B cell (primary cell): ENCODE measurements around the gene NTM. TPM values are rescaled to one million over a fixed set of nuclear protein-coding genes. Genes with fewer than 3 reads are reported as not detected.

Source experiments
- ATAC-seq: fragments of 200-7000 bp; cut with Tn5 transposase; one replicate; pipeline ENCODE4 v1.10.0; 2021; ENCODE audit warnings: low read depth, mild to moderate bottlenecking, moderate number of reproducible peaks, moderate library complexity
- CTCF ChIA-PET: fragments of 350-600 bp; sonication (Branson Sonifier 250); formaldehyde crosslinking; loops from one replicate; lab custom pipeline; 2021; ENCODE audit warnings: antibody characterized with exemption, inconsistent platforms; lab: Charles Lee
- POLR2A ChIA-PET: fragments of 350-600 bp; sonication (Branson Sonifier 250); formaldehyde crosslinking; loops from one replicate; lab custom pipeline; 2021; ENCODE audit warnings: antibody characterized with exemption; lab: Charles Lee
- DNase-seq: peaks from one replicate; pipeline ENCODE4 v3.0.0; 2013
- H2AFZ ChIP-seq: 2 replicates; pipeline ENCODE4 v1.6.1; 2012; ENCODE audit warnings: mild to moderate bottlenecking, low read depth, low read length; ENCODE audit not compliant: insufficient read depth, poor library complexity, severe bottlenecking
- H3K27ac ChIP-seq, 2 donors: 1 replicate in 1 of 2; 2 replicates in 1 of 2; pipeline ENCODE4 v1.5.1; 2012 to 2013; ENCODE audit warnings: low read length in 2 of 2, mild to moderate bottlenecking in 2 of 2, moderate library complexity in 1 of 2
- H3K27me3 ChIP-seq, 4 experiments: fragments of 200-600 bp in 1 of 4; sonication (generic) in 1 of 4; replicated peaks in 1 of 4; 1 replicate in 2 of 4; 2 replicates in 2 of 4; pipeline versions ENCODE4 v1.6.1 to v1.7.0; 2013 to 2016; ENCODE audit warnings: low read length in 3 of 4, mild to moderate bottlenecking in 2 of 4, mixed read lengths in 1 of 4, moderate library complexity in 1 of 4; ENCODE audit not compliant: insufficient read depth in 4 of 4, control insufficient read depth in 3 of 4; ENCODE audit errors: control extremely low read depth in 1 of 4
- H3K36me3 ChIP-seq, 2 experiments: replicated peaks in 1 of 2; 1 replicate in 1 of 2; 2 replicates in 1 of 2; pipeline versions ENCODE4 v1.6.1 to v1.7.1; 2013; ENCODE audit warnings: low read length in 1 of 2; ENCODE audit not compliant: insufficient read depth in 2 of 2, control insufficient read depth in 1 of 2; ENCODE audit errors: control extremely low read depth in 1 of 2, extremely low read depth in 1 of 2
- H3K4me1 ChIP-seq, 2 donors: fragments of 200-600 bp in 1 of 2; sonication (generic) in 1 of 2; 1 replicate in 1 of 2; 2 replicates in 1 of 2; pipeline versions ENCODE4 v1.5.1 to v1.6.1; 2013 to 2017; ENCODE audit warnings: low read length in 2 of 2; ENCODE audit not compliant: control insufficient read depth in 2 of 2, insufficient read depth in 2 of 2
- H3K4me2 ChIP-seq: replicated peaks from 2 replicates; pipeline ENCODE3; 2012; ENCODE audit warnings: mild to moderate bottlenecking, low read depth, low read length; ENCODE audit not compliant: poor library complexity, severe bottlenecking
- H3K4me3 ChIP-seq, 5 experiments: fragments of 200-600 bp in 1 of 5; sonication (generic) in 1 of 5; 1 replicate in 3 of 5; 2 replicates in 2 of 5; pipeline versions ENCODE4 v1.5.1 to v1.7.0; 2011 to 2016; ENCODE audit warnings: low read length in 4 of 5, mild to moderate bottlenecking in 4 of 5, low read depth in 2 of 5, control low read depth in 1 of 5, moderate library complexity in 1 of 5; ENCODE audit not compliant: insufficient read depth in 1 of 5; ENCODE audit errors: control extremely low read depth in 1 of 5, extremely low read depth in 1 of 5
- H3K79me2 ChIP-seq: fragments of 200-600 bp; sonication (generic); one replicate; pipeline ENCODE4 v1.6.0; 2016; ENCODE audit warnings: low read length; ENCODE audit not compliant: control insufficient read depth, insufficient read depth
- H3K9ac ChIP-seq: fragments of 200-600 bp; sonication (generic); 2 replicates; pipeline ENCODE4 v1.6.1; 2017; ENCODE audit warnings: mild to moderate bottlenecking, low read length, moderate library complexity
- H3K9me3 ChIP-seq, 3 donors: one replicate each; pipeline versions ENCODE4 v1.6.1 to v1.7.1; 2013; ENCODE audit warnings: low read length in 2 of 3; ENCODE audit not compliant: control insufficient read depth in 2 of 3, insufficient read depth in 1 of 3; ENCODE audit errors: control extremely low read depth in 1 of 3
- H4K20me1 ChIP-seq: 2 replicates; pipeline ENCODE4 v1.6.0; 2012; ENCODE audit warnings: mild to moderate bottlenecking, low read length; ENCODE audit not compliant: insufficient read depth, control insufficient read depth, poor library complexity, severe bottlenecking
- H3K27ac Mint-ChIP-seq: one replicate; pipeline ENCODE4 v1.8.0; 2021; ENCODE audit warnings: mixed read lengths
- H3K27me3 Mint-ChIP-seq: one replicate; pipeline ENCODE4 v1.8.0; 2021; ENCODE audit warnings: mixed read lengths
- H3K4me1 Mint-ChIP-seq: one replicate; pipeline ENCODE4 v1.8.0; 2021; ENCODE audit warnings: mixed read lengths
- H3K4me3 Mint-ChIP-seq: one replicate; pipeline ENCODE4 v1.8.0; 2021; ENCODE audit warnings: mixed read lengths
- H3K9me3 Mint-ChIP-seq: one replicate; pipeline ENCODE4 v1.8.0; 2022; ENCODE audit warnings: mixed read lengths; ENCODE audit not compliant: insufficient read depth
- CTCF ChIP-seq: fragments of 200-600 bp; IDR thresholded peaks from one replicate; pipeline ENCODE4 v1.8.0; 2022; ENCODE audit warnings: antibody characterized with exemption, mild to moderate bottlenecking
- EZH2 ChIP-seq: IDR thresholded peaks from 2 replicates; pipeline ENCODE4 v1.6.1; 2012; ENCODE audit warnings: borderline replicate concordance, low read depth, mild to moderate bottlenecking, moderate library complexity, low read length; ENCODE audit not compliant: insufficient read depth, poor library complexity, severe bottlenecking
- WGBS: methylation state at CpG from one replicate; pipeline ENCODE4 v1.1.5; 2013; ENCODE audit warnings: missing lambda C conversion rate; ENCODE audit not compliant: insufficient coverage; 5-methylcytosine and 5-hydroxymethylcytosine counted together
- intact Hi-C: fragments of 100-400 bp; cut with micrococcal nuclease; formaldehyde crosslinking; loops from one replicate; pipeline ENCODE4 v1.10.0; 2022
- polyA plus RNA-seq: library from polyadenylated mRNA; depleted of rRNA; stranded (reverse); fragments of >200 nt; gene quantifications from 2 replicates; pipeline ENCODE4 v1.2.3, GENCODE V29; 2012
- total RNA-seq, 2 donors: library from RNA; stranded (reverse); fragments of 120-200 nt in 1 of 2; gene quantifications; 1 replicate in 1 of 2; 2 replicates in 1 of 2; pipeline versions ENCODE4 v1.2.3 to v1.2.4, GENCODE V29; 2013 to 2022

Gene NTM
- total and polyA plus RNA-seq, 2 donors (not counting 1 experiment from before 2014, with no cell fraction given): not detected

GRCh38 chr11:131969261-131969660 is 598.8 kb downstream of the NTM start:
- Histone ChIP-seq H3K36me3 (no peaks in the 10 kb centered on the region), H3K27me3 (no peaks in the 10 kb centered on the region), H4K20me1 (no peaks in the 10 kb centered on the region), H3K9ac (no peak overlapping the region), H2AFZ (no peak overlapping the region), H3K27ac (no peak overlapping the region), H3K9me3 (no peaks in the 10 kb centered on the region), H3K4me2 (no peak overlapping the region), H3K4me1 (no peaks in the 10 kb centered on the region), H3K4me3 (no peak overlapping the region), H3K79me2 (no peaks in the 10 kb centered on the region)
- Mint-ChIP-seq H3K27ac (no peak overlapping the region), H3K4me3 (no peak overlapping the region), H3K9me3 (peaks cover 3% of the 10 kb centered on the region), H3K27me3 (no peaks in the 10 kb centered on the region), H3K4me1 (no peaks in the 10 kb centered on the region)
- no peak for ATAC-seq
- POLR2A ChIA-PET: no interaction called here
- CTCF ChIA-PET: no interaction called here
- TF ChIP-seq EZH2 (no peak), CTCF (no peak)
- WGBS: no CpG with 5 or more reads among the region's 2 CpGs
- intact Hi-C loops: no loop called here
- no peak for DNase-seq

- Mint-ChIP-seq H3K4me1 (no peaks in the 10 kb centered on the region), H3K27ac (no peak overlapping the region), H3K4me3 (no peak overlapping the region), H3K27me3 (no peaks in the 10 kb centered on the region), H3K9me3 (no peaks in the 10 kb centered on the region)
- Histone ChIP-seq H4K20me1 (no peaks in the 10 kb centered on the region), H3K36me3 (no peaks in the 10 kb centered on the region), H3K27me3 (no peaks in the 10 kb centered on the region), H3K79me2 (no peaks in the 10 kb centered on the region), H3K27ac (no peak overlapping the region), H3K9me3 (no peaks in the 10 kb centered on the region), H3K4me1 (no peaks in the 10 kb centered on the region), H3K4me2 (no peak overlapping the region), H3K4me3 (no peak overlapping the region), H2AFZ (no peak overlapping the region), H3K9ac (no peak overlapping the region)
- intact Hi-C loops: no loop called here
- DNase-seq (no peak), ATAC-seq (no peak)
- TF ChIP-seq CTCF (no peak), EZH2 (no peak)
- ChIA-PET POLR2A (no interaction called here), CTCF (no interaction called here)
- 100% methylated on average over 2 of the region's 2 CpGs for WGBS
Measured at GRCh38 chr11:131973061-131973460, 602.6 kb downstream of the NTM start.
